Adipose tissue (tissue), 3 donors: ENCODE data around the gene QARS1. TPM values are rescaled to one million over a fixed set of nuclear protein-coding genes. Genes with fewer than 3 reads are reported as not detected.

Source experiments
- H3K27ac ChIP-seq: one replicate; pipeline ENCODE4 v1.5.1; 2013; ENCODE audit warnings: low read depth, low read length
- WGBS, 3 donors: extraction: QIAGEN DNeasy Blood & Tissue Kit; methylation state at CpG; one replicate each; pipeline ENCODE4 v1.1.7; 2013; 5-methylcytosine and 5-hydroxymethylcytosine counted together
- polyA plus RNA-seq, 3 donors: library from polyadenylated mRNA; stranded (reverse); fragments of 200-250 nt; gene quantifications; one replicate each; pipeline ENCODE4 v1.2.3, GENCODE V29; 2013
- donor health status: healthy with polysubstance abuse.
- donor health status: Bipolar disorder and iron deficiency.
- donor health status: healthy.

Gene QARS1
- polyA plus RNA-seq, 3 donors = 169 to 228 (median 189) TPM

GRCh38 chr3:49079270-49079669 is 25.3 kb downstream of the QARS1 start:
- H3K27ac ChIP-seq = no peak overlapping the region
- WGBS, 3 donors = 91 to 95% (median 93%) methylated on average over 2 of the region's 2 CpGs

GRCh38 chr3:49076646-49077045 is 27.9 kb downstream of the QARS1 start:
- 75 to 89% (median 83%) methylated on average over 4 of the region's 4 CpGs for WGBS, 3 donors
- H3K27ac ChIP-seq = no peak overlapping the region

DNA sequence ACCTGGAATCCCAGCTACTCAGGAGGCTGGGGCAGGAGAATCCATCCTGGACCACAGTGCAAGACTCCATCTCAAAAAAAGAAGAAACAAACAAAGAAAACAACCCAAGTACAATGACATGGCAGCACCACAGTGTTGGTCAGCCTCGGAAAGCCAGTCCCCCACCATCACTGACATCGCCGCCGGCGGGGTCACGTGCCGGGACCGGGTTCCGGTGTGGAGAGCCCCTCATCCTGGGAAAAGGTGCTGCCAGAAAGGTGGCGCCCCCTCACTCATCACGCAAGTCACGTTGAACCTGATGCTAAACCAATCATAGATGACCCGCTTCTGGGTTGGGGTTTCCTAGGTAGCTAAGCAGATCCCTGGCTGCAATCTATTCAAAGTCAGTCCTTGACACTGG is 28.4 kb downstream of the QARS1 start:
- no peak overlapping the region for H3K27ac ChIP-seq
- WGBS, 3 donors = 90 to 97% (median 96%) methylated on average over 13 of the region's 13 CpGs

DNA sequence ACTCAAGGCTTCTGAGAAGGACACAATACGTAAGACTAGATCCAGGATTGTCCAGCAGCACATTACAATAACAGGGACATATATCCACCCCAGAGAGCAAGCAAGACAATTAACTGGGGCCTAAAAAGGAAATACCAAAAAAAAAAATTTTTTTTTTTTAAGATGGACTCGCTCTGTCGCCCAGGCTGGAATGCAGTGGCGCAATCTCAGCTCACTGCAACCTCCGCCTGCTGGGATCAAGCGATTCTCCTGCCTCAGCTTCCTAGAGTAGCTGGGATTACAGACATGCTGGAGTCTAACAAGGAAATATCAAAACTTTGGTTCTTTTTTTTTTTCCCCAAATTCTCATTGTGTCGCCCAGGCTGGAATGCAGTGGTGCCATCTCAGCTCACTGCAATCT is 46.5 kb downstream of the QARS1 start:
- H3K27ac ChIP-seq = no peak overlapping the region

DNA sequence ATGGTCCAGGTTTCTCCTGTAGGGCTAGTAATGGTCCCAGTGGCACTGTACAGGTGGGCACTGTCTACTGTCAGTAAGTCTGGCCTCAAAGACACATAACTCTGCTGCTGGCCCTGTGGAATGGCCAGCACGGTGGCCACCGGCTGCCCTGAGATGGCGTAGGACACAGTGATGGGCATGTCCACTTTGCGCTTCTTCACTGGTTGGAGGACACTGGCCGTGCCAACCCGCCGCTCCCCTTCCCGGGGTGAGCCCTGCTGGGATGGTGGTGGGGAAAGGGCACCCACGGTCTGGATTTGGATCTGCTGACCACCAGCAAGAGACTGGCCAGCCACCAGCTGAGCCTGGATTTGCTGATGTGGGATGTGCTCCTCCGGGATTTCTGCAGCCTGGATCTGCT is 47.3 kb downstream of the QARS1 start:
- no peak overlapping the region for H3K27ac ChIP-seq
- 97 to 98% (median 98%) methylated on average over 10 of the region's 10 CpGs for WGBS, 3 donors

More for the DNA sequence above, 46.5 kb downstream of the QARS1 start:
- WGBS, 3 donors = 74 to 90% (median 79%) methylated on average over 7 of the region's 7 CpGs

- H3K27ac ChIP-seq = no peak overlapping the region
- WGBS, 3 donors = 95 to 97% (median 96%) methylated on average over 2 of the region's 2 CpGs
Observed at GRCh38 chr3:49054344-49054862, 50.2 kb downstream of the QARS1 start.

DNA sequence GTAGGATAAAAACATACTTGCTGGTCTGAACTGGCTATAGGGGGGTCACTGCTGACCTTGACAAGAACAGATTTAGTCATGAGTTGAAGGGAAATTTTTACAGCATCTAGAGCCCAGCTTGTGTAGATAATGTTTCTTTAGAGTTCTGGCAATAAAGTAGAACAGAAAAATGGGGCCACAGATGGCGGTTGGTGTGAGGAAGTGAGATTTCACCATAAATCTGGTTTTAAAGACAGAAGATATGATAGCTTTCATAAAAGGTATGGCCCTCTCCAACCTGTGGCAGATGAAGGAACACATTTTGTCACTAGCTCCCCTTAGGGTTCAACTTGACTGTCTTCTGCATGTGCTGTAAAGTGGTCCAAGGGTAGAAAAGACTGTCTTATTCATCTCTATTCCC is 51.0 kb downstream of the QARS1 start:
- 57 to 93% (median 81%) methylated on average over 1 of the region's 1 CpG for WGBS, 3 donors
- H3K27ac ChIP-seq = no peak overlapping the region

Other genes starting within 250 kb of the QARS1 start
- gene SLC25A20, start 205.9 kb downstream of the QARS1 start, polyA plus RNA-seq = 10 to 100 TPM; 18.9 to 31.6 (median 22.9) TPM
- 10 to 100 TPM; 24.7 to 49.6 (median 48.2) TPM for gene ARIH2, start 185.9 kb downstream of the QARS1 start, polyA plus RNA-seq
- gene P4HTM, start 114.5 kb downstream of the QARS1 start, polyA plus RNA-seq = 10 to 100 TPM; 11.7 to 41.1 (median 20.2) TPM
- 10 to 100 TPM; 59.2 to 90.6 (median 69.6) TPM for gene WDR6, start 97.4 kb downstream of the QARS1 start, polyA plus RNA-seq
- gene DALRD3, start 86.2 kb downstream of the QARS1 start, polyA plus RNA-seq = 10 to 100 TPM; 25.5 to 46.4 (median 25.9) TPM
- 100 to 1,000 TPM in 2 of 3 donors, 10 to 100 TPM in 1; 38.6 to 163 (median 120) TPM for gene NDUFAF3, start 82.6 kb downstream of the QARS1 start, polyA plus RNA-seq
- 100 to 1,000 TPM; 124 to 247 (median 150) TPM for gene IMPDH2, start 75.4 kb downstream of the QARS1 start, polyA plus RNA-seq
- 10 to 100 TPM; 20.3 to 42.2 (median 22.0) TPM for gene QRICH1, start 10.7 kb downstream of the QARS1 start, polyA plus RNA-seq
- gene USP19, start 16.1 kb upstream of the QARS1 start, polyA plus RNA-seq = 10 to 100 TPM; 17.6 to 29.8 (median 19.3) TPM
- 100 to 1,000 TPM in 2 of 3 donors, 10 to 100 TPM in 1; 90.5 to 300 (median 195) TPM for gene LAMB2, start 28.3 kb upstream of the QARS1 start, polyA plus RNA-seq
- 10 to 100 TPM in 1 of 3 donors, 1 to 10 TPM in 2; 8.0 to 18.7 (median 9.1) TPM for gene CCDC71, start 61.6 kb upstream of the QARS1 start, polyA plus RNA-seq
- gene KLHDC8B, start 66.8 kb upstream of the QARS1 start, polyA plus RNA-seq = 10 to 100 TPM; 32.3 to 73.4 (median 43.5) TPM
- 1 to 10 TPM; 1.9 to 4.2 (median 3.9) TPM for gene C3orf62, start 172.5 kb upstream of the QARS1 start, polyA plus RNA-seq
- 10 to 100 TPM; 16.5 to 32.1 (median 30.4) TPM for gene USP4, start 235.3 kb upstream of the QARS1 start, polyA plus RNA-seq